ENCODE results near the gene PGM5.

Gene PGM5

GRCh38 chr9:68455451-68455850, 99.0 kb downstream of the PGM5 start:
- DNase-seq (ENCODE audit: low read depth), result no peak
- TF ChIP-seq CTCF (conservative IDR thresholded peaks at IDR 0.05; ENCODE audit: low read length), result no peak
- no peak overlapping the region for H3K4me3 ChIP-seq (ENCODE audit: low read length)

- H3K4me3 ChIP-seq (ENCODE audit: low read length), result no peak overlapping the region
- TF ChIP-seq CTCF (conservative IDR thresholded peaks at IDR 0.05; ENCODE audit: low read length), result no peak
- no peak for DNase-seq (ENCODE audit: low read depth)
These were observed 101.4 kb downstream of the PGM5 start for GRCh38 chr9:68457803-68458202.

- DNase-seq (ENCODE audit: low read depth), result no peak
- TF ChIP-seq CTCF (conservative IDR thresholded peaks at IDR 0.05; ENCODE audit: low read length), result no peak
- no peak overlapping the region for H3K4me3 ChIP-seq (ENCODE audit: low read length)
These were observed 102.5 kb downstream of the PGM5 start for GRCh38 chr9:68458918-68459317.

- no peak for TF ChIP-seq CTCF (conservative IDR thresholded peaks at IDR 0.05; ENCODE audit: low read length)
- DNase-seq (ENCODE audit: low read depth), result peak; percentile 12
- no peak overlapping the region for H3K4me3 ChIP-seq (ENCODE audit: low read length)
These were observed 105.8 kb downstream of the PGM5 start for GRCh38 chr9:68462105-68462775.

GRCh38 chr9:68470067-68470466, 113.7 kb downstream of the PGM5 start:
- H3K4me3 ChIP-seq (ENCODE audit: low read length), result no peak overlapping the region
- no peak for TF ChIP-seq CTCF (conservative IDR thresholded peaks at IDR 0.05; ENCODE audit: low read length)
- DNase-seq (ENCODE audit: low read depth), result no peak

- H3K4me3 ChIP-seq (ENCODE audit: low read length), result no peak overlapping the region
- no peak for TF ChIP-seq CTCF (conservative IDR thresholded peaks at IDR 0.05; ENCODE audit: low read length)
- no peak for DNase-seq (ENCODE audit: low read depth)
These were observed 114.2 kb downstream of the PGM5 start for GRCh38 chr9:68470634-68471033.

GRCh38 chr9:68472119-68472518, 115.7 kb downstream of the PGM5 start:
- DNase-seq (ENCODE audit: low read depth), result no peak
- TF ChIP-seq CTCF (conservative IDR thresholded peaks at IDR 0.05; ENCODE audit: low read length), result no peak
- no peak overlapping the region for H3K4me3 ChIP-seq (ENCODE audit: low read length)
